KG1 (cell line): ENCODE data around the gene CZIB.
"Not testable (repeated sequence)": the region's sequence is repeated elsewhere in the genome, so short reads cannot be mapped to it uniquely, and the experiment has no call there.

Source experiments
- DNase-seq: peaks from one replicate; lab custom pipeline; 2025; lab: John Stamatoyannopoulos, UW

Gene CZIB

GRCh38 chr1:53238197-53239155, 18.0 kb upstream of the CZIB start, which contains the start of gene MAGOH:
Gene MAGOH (minus strand): TSS chr1:53238518. CDS start chr1:53238448, 70 bp downstream.
- peak; percentile 92 for DNase-seq

GRCh38 chr1:53237638-53238037, 17.2 kb upstream of the CZIB start:
- no peak for DNase-seq

- DNase-seq = no peak
Observed at GRCh38 chr1:53220962-53221286, 490 bp upstream of the CZIB start.

- no peak for DNase-seq
Observed at GRCh38 chr1:53219711-53220110, 723 bp downstream of the CZIB start.

GRCh38 chr1:53218201-53218600, 2.2 kb downstream of the CZIB start:
- no peak for DNase-seq

- DNase-seq = no peak
Observed at GRCh38 chr1:53214376-53214940, 6.0 kb downstream of the CZIB start.

- DNase-seq = no peak
Observed at GRCh38 chr1:53210954-53211353, 9.5 kb downstream of the CZIB start.

GRCh38 chr1:53210352-53210751, 10.1 kb downstream of the CZIB start:
- DNase-seq = no peak

- DNase-seq = no peak
Observed at GRCh38 chr1:53207726-53208125, 12.7 kb downstream of the CZIB start.

GRCh38 chr1:53206735-53207379, 13.6 kb downstream of the CZIB start:
- no peak for DNase-seq

- not testable (repeated sequence) for DNase-seq
Observed at GRCh38 chr1:53206083-53206685, 14.2 kb downstream of the CZIB start.

- not testable (repeated sequence) for DNase-seq
Observed at GRCh38 chr1:53205496-53205895, 14.9 kb downstream of the CZIB start.

GRCh38 chr1:53203466-53203865, 17.0 kb downstream of the CZIB start:
- no peak for DNase-seq

GRCh38 chr1:53198241-53198651, 22.2 kb downstream of the CZIB start:
- no peak for DNase-seq

- no peak for DNase-seq
Observed at GRCh38 chr1:53197291-53198200, 22.9 kb downstream of the CZIB start.

- peak; percentile 82 for DNase-seq
Observed at GRCh38 chr1:53196485-53197290, 23.7 kb downstream of the CZIB start, which contains the start of gene CPT2. Gene CPT2 (plus strand): TSS chr1:53196824. CDS start chr1:53196944, 120 bp downstream.

- DNase-seq = peak; percentile 72
Observed at GRCh38 chr1:53196017-53196484, 24.4 kb downstream of the CZIB start.

- no peak for DNase-seq
Observed at GRCh38 chr1:53195246-53196016, 25.0 kb downstream of the CZIB start.

- DNase-seq = no peak
Observed at GRCh38 chr1:53190210-53190611, 30.2 kb downstream of the CZIB start.
